ENCODE data around the gene ABCA4.

- TF ChIP-seq CTCF (IDR thresholded peaks at IDR 0.05; ENCODE audit: poor library complexity) (no peak), EZH2 (IDR thresholded peaks at IDR 0.05; ENCODE audit: borderline replicate concordance) (no peak)
Observed at GRCh38 chr1:94067196-94067595, 53.8 kb downstream of the ABCA4 start.
